Mesendoderm (in vitro differentiated cells): Measurements from ENCODE around the gene CA14.
"Not testable (repeated sequence)": the region's sequence is repeated elsewhere in the genome, so short reads cannot be mapped to it uniquely, and the experiment has no call there.

Source experiments
- DNase-seq: peaks from one replicate; pipeline ENCODE4 v3.0.0; 2013
- H2AK5ac ChIP-seq: 2 replicates; pipeline ENCODE4 v1.6.1; 2013; ENCODE audit warnings: low read length, inconsistent platforms
- H2BK120ac ChIP-seq: 2 replicates; pipeline ENCODE4 v1.6.1; 2013; ENCODE audit warnings: low read depth, mild to moderate bottlenecking, low read length, moderate library complexity, mixed read lengths
- H2BK15ac ChIP-seq: replicated peaks from 2 replicates; pipeline ENCODE4 v1.6.1; 2013; ENCODE audit warnings: low read depth, mild to moderate bottlenecking, moderate library complexity
- H2BK5ac ChIP-seq: 2 replicates; pipeline ENCODE4 v1.6.1; 2013; ENCODE audit warnings: low read length, inconsistent platforms
- H3K18ac ChIP-seq: 2 replicates; pipeline ENCODE4 v1.6.1; 2013; ENCODE audit warnings: mild to moderate bottlenecking, low read length, mixed read lengths
- H3K23ac ChIP-seq: one replicate; pipeline ENCODE4 v1.6.1; 2013; ENCODE audit warnings: low read length
- H3K27ac ChIP-seq: 2 replicates; pipeline ENCODE4 v1.5.1; 2013; ENCODE audit warnings: low read depth, mild to moderate bottlenecking, inconsistent platforms, low read length, moderate library complexity
- H3K27me3 ChIP-seq: 2 replicates; pipeline ENCODE4 v1.6.1; 2013; ENCODE audit warnings: low read length, control low read depth, mild to moderate bottlenecking, inconsistent platforms; ENCODE audit not compliant: insufficient read depth, poor library complexity
- H3K36me3 ChIP-seq: 2 replicates; pipeline ENCODE4 v1.6.1; 2013; ENCODE audit warnings: low read length, inconsistent platforms; ENCODE audit not compliant: control insufficient read depth, insufficient read depth
- H3K4ac ChIP-seq: one replicate; pipeline ENCODE4 v1.6.1; 2013; ENCODE audit warnings: low read depth, mild to moderate bottlenecking, low read length, moderate library complexity
- H3K4me1 ChIP-seq: 2 replicates; pipeline ENCODE4 v1.6.1; 2013; ENCODE audit warnings: low read depth, low read length, inconsistent platforms; ENCODE audit not compliant: control insufficient read depth
- H3K4me2 ChIP-seq: 2 replicates; pipeline ENCODE4 v1.6.1; 2013; ENCODE audit warnings: low read length
- H3K4me3 ChIP-seq: 2 replicates; pipeline ENCODE4 v1.5.1; 2013; ENCODE audit warnings: mild to moderate bottlenecking, low read length
- H3K56ac ChIP-seq: one replicate; pipeline ENCODE4 v1.6.1; 2013; ENCODE audit warnings: low read length
- H3K79me1 ChIP-seq: 2 replicates; pipeline ENCODE4 v1.6.1; 2013; ENCODE audit warnings: low read length, inconsistent platforms
- H3K79me2 ChIP-seq: 2 replicates; pipeline ENCODE4 v1.6.1; 2013; ENCODE audit warnings: mild to moderate bottlenecking, low read length; ENCODE audit not compliant: control insufficient read depth, insufficient read depth
- H3K9ac ChIP-seq: 2 replicates; pipeline ENCODE4 v1.6.1; 2013; ENCODE audit warnings: low read length, inconsistent platforms
- H4K5ac ChIP-seq: one replicate; pipeline ENCODE4 v1.6.1; 2013; ENCODE audit warnings: low read length
- H4K8ac ChIP-seq: one replicate; pipeline ENCODE4 v1.6.1; 2013; ENCODE audit warnings: low read depth, mild to moderate bottlenecking, control low read depth, low read length, moderate library complexity
- WGBS: extraction: QIAGEN DNeasy Blood & Tissue Kit; methylation state at CpG from one replicate; pipeline ENCODE4 v1.1.7; 2013; ENCODE audit warnings: low lambda C conversion rate, missing lambda C conversion rate; ENCODE audit not compliant: insufficient coverage; ENCODE audit errors: extremely low coverage; 5-methylcytosine and 5-hydroxymethylcytosine counted together

The CA14 gene

DNA sequence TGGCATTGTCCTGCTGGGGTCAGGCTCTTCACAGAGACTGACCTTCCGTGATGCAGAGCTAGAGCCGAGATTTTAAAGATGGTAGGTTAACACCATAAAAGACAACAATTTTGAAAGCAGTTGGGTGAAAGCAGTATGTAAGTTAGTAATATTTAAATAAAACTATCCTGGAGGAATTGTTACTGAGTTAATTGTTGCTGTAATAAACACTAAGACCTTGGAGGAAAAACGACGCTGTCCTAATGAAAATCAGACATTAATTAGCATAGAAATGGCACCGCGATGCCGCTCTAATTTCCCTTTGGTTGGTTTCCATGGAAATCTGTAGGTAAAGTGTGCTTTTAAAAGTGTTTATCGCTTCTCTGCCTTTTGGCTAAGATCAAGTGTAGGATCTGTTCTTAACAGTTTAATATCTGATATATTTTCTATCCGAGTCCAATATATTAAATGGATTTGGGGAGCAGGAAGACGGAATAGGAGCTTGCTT, 20.9 kb upstream of the CA14 start:
- Histone ChIP-seq H3K4me2 (peak overlapping the region; percentile 67), H3K27me3 (no peaks in the 10 kb centered on the region), H3K23ac (no peak overlapping the region), H3K56ac (peak overlapping the region; percentile 92), H3K79me1 (peaks cover 2% of the 10 kb centered on the region), H3K27ac (peak overlapping the region; percentile 14), H4K8ac (no peak overlapping the region), H2BK15ac (no peak overlapping the region), H3K4ac (peak overlapping the region; percentile 95), H3K18ac (peak overlapping the region; percentile 10), H3K4me3 (peak overlapping the region; percentile 16), H3K9ac (peak overlapping the region; percentile 79), H4K5ac (peak overlapping the region; percentile 47), H2BK120ac (no peak overlapping the region), H3K79me2 (peaks cover 36% of the 10 kb centered on the region), H3K4me1 (peaks cover 4% of the 10 kb centered on the region), H2BK5ac (peak overlapping the region; percentile 30), H2AK5ac (no peak overlapping the region), H3K36me3 (peaks cover under 1% of the 10 kb centered on the region)
- no peak for DNase-seq
- WGBS, result no CpG with 5 or more reads among the region's 10 CpGs

DNA sequence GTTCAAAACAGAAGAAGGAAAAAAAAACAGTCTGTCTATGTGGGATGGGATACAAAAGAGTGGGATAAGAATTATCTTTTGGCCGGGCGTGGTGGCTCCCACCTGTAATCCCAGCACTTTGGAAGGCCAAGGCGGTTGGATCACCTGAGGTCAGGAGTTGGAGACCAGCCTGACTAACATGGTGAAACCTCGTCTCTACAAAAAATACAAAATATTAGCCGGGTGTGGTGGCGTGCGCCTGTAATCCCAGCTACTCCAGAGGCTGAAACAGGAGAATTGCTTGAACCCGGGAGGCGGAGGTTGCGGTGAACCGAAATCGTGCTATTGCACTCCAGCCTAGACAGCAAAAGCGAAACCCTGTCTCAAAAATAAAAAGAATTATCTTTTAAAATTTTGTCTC, 20.4 kb upstream of the CA14 start:
- not testable (repeated sequence) for H3K18ac ChIP-seq, H3K27ac ChIP-seq, DNase-seq, H3K79me1 ChIP-seq, H3K27me3 ChIP-seq, H2BK15ac ChIP-seq, H3K4me2 ChIP-seq, H2BK120ac ChIP-seq, H2BK5ac ChIP-seq, H2AK5ac ChIP-seq, H3K36me3 ChIP-seq, H3K4me3 ChIP-seq, H4K8ac ChIP-seq, H3K4me1 ChIP-seq, H3K23ac ChIP-seq, H3K9ac ChIP-seq
- no CpG with 5 or more reads among the region's 13 CpGs for WGBS
- peaks cover 34% of the 10 kb centered on the region for H3K79me2 ChIP-seq
- H4K5ac ChIP-seq, result peak overlapping the region; percentile 47
- H3K4ac ChIP-seq, result peak overlapping the region; percentile 44
- peak overlapping the region; percentile 92 for H3K56ac ChIP-seq

DNA sequence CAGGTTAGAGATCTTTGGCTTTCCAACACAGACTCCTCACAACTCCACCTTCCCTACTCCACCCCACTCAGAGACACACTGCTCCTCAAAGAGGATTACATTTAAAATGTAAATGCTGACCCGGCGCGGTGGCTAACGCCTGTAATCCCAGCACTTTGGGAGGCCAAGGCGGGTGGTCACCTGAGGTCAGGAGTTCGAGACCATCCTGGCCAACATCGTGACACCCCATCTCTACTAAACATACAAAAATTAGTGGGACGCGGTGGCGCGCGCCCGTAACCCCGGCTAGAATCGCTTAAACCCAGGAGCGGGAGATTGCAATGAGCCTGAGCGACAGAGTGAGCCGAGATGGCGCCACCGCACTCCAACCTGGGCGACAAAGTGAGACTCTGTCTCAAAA, 19.8 kb upstream of the CA14 start:
- Histone ChIP-seq H3K18ac (no peak overlapping the region), H3K4ac (no peak overlapping the region), H3K27ac (no peak overlapping the region), H3K4me2 (no peak overlapping the region), H2BK15ac (no peak overlapping the region), H4K8ac (no peak overlapping the region), H2BK120ac (no peak overlapping the region), H2BK5ac (no peak overlapping the region), H3K36me3 (no peaks in the 10 kb centered on the region), H3K4me1 (peaks cover 4% of the 10 kb centered on the region), H3K56ac (no peak overlapping the region), H3K79me2 (peaks cover 30% of the 10 kb centered on the region), H4K5ac (no peak overlapping the region), H3K23ac (no peak overlapping the region), H3K9ac (no peak overlapping the region), H3K27me3 (no peaks in the 10 kb centered on the region), H3K79me1 (peaks cover 2% of the 10 kb centered on the region), H2AK5ac (no peak overlapping the region), H3K4me3 (no peak overlapping the region)
- no CpG with 5 or more reads among the region's 21 CpGs for WGBS
- DNase-seq, result no peak

GRCh38 chr1:150243003-150243402, 14.6 kb upstream of the CA14 start:
- Histone ChIP-seq H3K27me3 (no peaks in the 10 kb centered on the region), H4K8ac (no peak overlapping the region), H3K4me3 (no peak overlapping the region), H3K79me2 (no peaks in the 10 kb centered on the region), H3K4me2 (no peak overlapping the region), H2AK5ac (no peak overlapping the region), H3K56ac (no peak overlapping the region), H3K18ac (no peak overlapping the region), H3K4me1 (no peaks in the 10 kb centered on the region), H4K5ac (no peak overlapping the region), H3K27ac (no peak overlapping the region), H3K23ac (no peak overlapping the region), H3K9ac (no peak overlapping the region), H3K79me1 (no peaks in the 10 kb centered on the region), H3K4ac (no peak overlapping the region), H2BK15ac (no peak overlapping the region), H2BK5ac (no peak overlapping the region), H2BK120ac (no peak overlapping the region), H3K36me3 (no peaks in the 10 kb centered on the region)
- WGBS, result no CpG with 5 or more reads among the region's 3 CpGs
- no peak for DNase-seq

DNA sequence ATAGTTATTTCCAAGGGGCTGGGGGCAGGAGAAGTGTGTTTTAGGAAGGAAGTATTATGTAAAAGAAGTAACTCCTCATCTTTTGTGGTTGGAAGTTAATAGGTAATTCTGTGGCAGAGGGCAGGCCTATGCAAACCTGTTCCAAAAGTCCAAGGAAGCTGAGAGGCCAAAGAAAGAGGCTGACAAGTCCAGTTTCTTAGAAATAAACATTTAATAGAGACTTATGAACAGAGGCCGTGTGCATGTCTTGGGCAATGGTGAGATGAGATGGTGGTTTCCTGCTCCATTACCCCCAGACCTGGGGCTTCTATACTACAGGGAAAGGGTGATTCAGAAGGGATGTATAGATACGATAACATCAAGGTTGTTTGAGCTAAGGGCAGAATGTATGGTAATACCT, 7.6 kb upstream of the CA14 start:
- Histone ChIP-seq H3K4me1 (no peaks in the 10 kb centered on the region), H2BK5ac (no peak overlapping the region), H3K18ac (no peak overlapping the region), H3K36me3 (no peaks in the 10 kb centered on the region), H3K4me2 (no peak overlapping the region), H4K5ac (no peak overlapping the region), H3K27me3 (no peaks in the 10 kb centered on the region), H2BK120ac (no peak overlapping the region), H3K56ac (no peak overlapping the region), H2AK5ac (no peak overlapping the region), H4K8ac (no peak overlapping the region), H3K79me2 (no peaks in the 10 kb centered on the region), H3K79me1 (no peaks in the 10 kb centered on the region), H3K4me3 (no peak overlapping the region), H2BK15ac (no peak overlapping the region), H3K27ac (no peak overlapping the region), H3K9ac (no peak overlapping the region), H3K4ac (no peak overlapping the region), H3K23ac (no peak overlapping the region)
- DNase-seq, result no peak
- no CpG with 5 or more reads among the region's 2 CpGs for WGBS

GRCh38 chr1:150256198-150256553, 1.4 kb upstream of the CA14 start:
- Histone ChIP-seq H3K4ac (peak overlapping the region; percentile 88), H3K27me3 (no peaks in the 10 kb centered on the region), H3K79me1 (peaks cover 4% of the 10 kb centered on the region), H3K79me2 (peaks cover 7% of the 10 kb centered on the region), H2BK15ac (no peak overlapping the region), H3K36me3 (no peaks in the 10 kb centered on the region), H3K56ac (peak overlapping the region; percentile 90), H3K18ac (peak overlapping the region; percentile 77), H2AK5ac (peak overlapping the region; percentile 12), H2BK5ac (peak overlapping the region; percentile 65), H3K23ac (no peak overlapping the region), H3K9ac (peak overlapping the region; percentile 88), H2BK120ac (peak overlapping the region; percentile 47), H3K4me2 (peak overlapping the region; percentile 18), H3K4me1 (peaks cover 9% of the 10 kb centered on the region), H3K4me3 (no peak overlapping the region), H3K27ac (peak overlapping the region; percentile 88), H4K5ac (no peak overlapping the region), H4K8ac (no peak overlapping the region)
- DNase-seq, result peak; percentile 81
- no CpG with 5 or more reads among the region's 1 CpG for WGBS
